OCI-M2 (cell line): ENCODE measurements around the gene NME3.
"Not testable (repeated sequence)": the region's sequence is repeated elsewhere in the genome, so short reads cannot be mapped to it uniquely, and the experiment has no call there.

ENCODE experiments used
- DNase-seq: peaks from one replicate; lab custom pipeline; 2025; ENCODE audit not compliant: unreplicated experiment; lab: John Stamatoyannopoulos, UW

NME3 gene

DNA sequence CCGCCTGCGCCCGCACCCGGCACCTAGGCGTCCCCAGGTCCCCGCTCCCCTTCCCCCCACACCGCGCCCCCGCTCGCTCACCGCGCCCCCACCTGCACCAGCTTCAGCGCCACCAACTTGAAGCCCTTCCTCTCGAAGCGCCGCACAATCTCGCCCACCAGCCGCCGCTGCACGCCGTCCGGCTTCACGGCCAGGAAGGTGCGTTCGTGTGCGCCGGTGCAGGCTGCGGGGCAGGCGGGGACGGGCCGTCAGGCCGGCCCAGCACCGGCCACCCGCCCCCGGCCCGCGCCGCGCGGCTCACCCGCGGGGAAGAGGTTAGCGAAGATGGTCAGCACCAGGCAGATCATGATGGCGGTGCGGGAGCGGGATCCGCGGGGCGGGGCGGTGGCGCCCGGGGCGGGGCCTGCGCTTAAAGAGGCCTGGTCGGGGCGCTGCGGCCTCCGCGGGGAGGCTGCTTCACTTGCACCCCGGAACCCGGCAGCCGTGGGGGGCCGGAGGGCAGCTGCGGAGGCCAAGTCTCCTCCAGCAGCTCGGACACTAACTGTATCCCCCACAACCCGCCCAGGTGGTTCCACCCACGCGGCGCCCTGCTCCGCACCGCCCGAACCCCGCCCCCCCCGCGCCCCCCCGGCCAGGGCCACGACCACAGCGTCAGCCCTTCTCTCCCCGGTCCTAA is at the start of gene NME3:
Gene NME3, minus strand, starts transcription at position 356 of the 676 bp plus-strand sequence. Its CDS starts 9 bp downstream, at position 347.
- no peak for DNase-seq

DNA sequence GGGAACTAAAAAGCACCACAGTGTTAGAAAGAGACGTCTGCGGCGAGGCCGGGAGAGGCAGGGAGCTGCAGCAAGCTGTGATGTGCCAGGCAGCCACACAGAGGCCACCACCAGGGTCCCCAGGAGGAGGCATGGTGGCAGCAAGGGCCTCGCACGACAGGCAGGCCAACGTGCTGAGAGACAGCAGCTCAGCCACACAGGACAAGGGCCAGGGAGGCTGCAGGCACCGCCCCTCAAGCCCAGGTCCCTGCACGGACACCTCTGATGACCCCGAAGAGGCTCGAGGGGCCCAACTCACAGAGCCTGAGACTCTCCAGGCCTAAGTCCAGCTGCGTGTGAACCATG is 49.6 kb upstream of the NME3 start:
- no peak for DNase-seq

DNA sequence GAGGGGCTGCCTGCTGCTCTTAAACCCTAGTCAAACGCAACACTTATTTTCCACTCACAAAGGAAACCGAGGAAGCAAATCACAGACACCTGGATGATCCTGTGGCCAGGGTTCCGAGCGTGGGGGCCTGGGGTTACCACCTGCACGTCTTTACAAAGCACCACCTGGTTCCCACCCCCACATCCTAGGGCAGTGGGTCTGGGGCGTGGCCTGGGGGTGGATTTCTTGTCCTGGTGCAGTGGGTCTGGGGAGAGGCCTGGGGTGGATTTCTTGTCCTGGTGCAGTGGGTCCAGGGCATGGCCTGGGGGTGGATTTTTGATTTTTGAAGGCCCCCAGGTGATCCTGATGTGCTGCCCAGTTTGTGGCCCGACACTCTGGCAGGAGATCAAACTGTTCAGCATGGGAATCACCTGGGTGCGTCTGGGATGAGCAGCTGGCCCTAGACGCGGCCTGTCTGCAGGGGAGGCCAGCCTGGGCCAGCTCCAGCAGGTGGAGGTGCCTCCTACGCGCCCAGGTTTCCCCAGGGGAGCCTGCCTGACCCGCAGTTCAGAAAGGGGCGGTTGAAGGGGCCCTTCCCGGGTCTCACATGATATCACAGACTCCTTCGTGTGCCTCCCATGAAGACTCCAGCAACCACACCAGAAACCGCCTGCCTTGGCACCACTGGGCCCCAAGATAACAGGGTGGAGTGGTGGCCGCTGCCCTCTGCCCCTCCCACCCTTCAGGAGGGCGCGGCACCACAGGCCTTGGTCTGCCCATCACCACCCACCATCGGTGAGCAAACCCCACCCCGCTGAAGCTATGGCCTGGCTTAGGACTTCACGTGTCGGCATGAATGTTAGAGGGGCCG is 49.0 kb upstream of the NME3 start:
- DNase-seq, result no peak

DNA sequence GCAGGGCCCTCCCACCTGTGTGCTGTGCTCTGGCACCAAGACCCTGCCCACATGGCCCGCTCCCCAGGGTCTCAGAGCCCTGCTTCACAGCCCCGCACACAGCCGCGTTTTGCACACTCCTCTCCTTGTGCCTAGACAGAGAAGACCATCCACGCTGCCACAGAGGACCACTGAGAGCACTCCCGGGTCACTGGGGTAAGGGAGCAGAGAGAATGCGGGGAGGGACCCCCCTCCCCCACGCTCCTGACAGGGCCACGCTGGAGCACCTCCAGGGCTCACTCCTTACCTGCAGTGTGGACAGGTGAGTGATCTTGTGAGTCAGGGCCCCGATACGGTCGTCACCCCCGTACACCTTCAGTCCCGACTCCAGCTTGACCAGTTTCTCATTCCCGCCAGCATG is 48.3 kb upstream of the NME3 start:
- DNase-seq, result no peak

DNA sequence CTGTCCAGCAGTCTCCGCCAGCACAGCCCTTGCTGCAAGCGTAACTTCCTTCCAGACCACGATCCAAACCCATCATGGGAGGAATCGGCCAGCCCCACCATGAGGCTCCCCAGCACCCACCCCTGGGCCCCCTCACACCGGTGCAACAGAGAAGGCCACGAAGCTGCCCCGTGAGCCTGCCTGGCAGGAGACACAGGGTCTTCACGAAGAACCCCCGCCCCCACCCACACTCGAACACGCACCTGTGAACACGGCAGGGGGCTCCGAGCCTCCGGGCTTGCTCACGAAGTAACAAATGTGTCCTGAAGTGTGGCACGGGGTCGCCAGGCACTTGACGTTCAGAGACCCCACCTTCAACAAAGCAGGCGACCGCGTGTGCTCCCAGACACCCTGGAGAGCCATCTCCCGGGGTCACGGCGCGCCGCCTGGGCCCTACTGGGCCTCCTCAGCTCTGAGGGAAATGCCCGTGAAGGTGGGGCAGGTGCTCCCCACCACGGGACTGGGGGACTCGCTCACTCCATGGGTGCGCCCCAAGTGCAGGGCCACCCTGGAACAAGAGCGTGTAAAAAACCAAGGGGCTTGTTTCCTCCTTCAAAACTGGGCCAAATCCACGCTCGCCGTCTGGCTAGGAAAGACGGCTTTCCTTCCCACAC is 47.7 kb upstream of the NME3 start:
- no peak for DNase-seq

DNA sequence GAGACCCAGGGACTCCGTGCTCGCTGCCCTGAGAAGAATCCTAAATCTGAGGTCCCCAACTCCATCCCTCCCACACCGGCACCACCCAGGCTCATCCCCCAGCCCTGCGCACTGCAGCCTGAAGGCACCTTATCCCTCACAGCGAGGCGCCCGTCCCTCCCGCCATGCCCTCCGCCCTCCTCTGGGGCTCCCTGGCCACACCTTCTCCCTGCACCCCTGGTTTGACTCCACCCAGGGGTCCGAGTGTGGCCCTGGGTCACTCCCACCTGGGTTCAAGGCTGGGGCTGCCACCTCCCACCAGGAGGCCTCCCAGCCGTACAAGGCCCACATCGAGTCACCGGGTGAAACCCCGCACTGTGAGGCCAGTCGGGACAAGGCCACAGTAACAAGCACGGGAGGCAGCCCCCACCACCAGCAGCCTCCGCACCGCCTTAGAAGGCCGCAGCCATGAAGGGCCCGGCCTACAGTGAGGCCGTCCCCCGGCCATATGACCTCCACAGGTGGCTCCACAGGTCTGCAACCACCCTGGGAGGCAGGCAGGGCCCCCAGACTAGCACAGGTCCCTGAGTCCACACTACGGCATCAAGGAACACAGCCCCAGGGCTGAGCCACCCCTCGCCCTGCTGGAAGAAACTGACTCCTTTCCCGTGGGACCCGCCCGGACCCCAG is 47.0 kb upstream of the NME3 start:
- DNase-seq, result no peak

DNA sequence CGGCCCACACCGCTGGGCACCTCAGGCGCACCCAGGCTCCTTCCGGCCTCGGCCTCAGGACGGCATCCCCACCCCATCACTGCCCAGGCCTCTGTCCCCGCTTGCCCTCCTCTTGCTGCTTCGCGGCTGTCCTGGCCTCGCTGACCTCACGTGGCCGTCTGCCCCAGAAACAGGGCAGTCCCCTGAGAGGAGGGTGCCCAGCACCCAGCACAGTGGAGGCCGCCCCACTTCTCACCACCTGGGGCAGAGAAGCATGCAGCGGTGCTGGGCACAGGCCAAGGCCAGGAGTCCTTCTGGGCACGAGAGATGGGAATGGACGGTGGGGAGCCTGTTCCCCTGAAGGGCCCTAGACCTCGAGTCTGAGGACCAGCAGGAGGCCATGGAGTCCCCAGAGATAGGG is 46.4 kb upstream of the NME3 start:
- no peak for DNase-seq

DNA sequence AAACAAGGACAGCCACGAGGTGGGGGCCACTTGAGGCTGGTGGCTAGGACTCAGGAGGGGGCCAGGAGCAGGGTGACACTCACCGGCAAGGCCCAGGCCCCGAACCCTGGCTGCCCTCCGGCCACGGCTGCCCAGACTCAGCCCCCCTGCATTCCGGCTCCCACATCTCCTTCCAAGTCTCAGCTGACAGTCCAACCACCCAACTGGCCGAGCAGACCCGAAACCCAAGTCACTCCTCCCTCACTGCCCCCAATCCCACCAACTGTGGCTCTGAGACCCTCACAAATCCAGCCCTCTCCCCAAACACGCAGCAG is 45.9 kb upstream of the NME3 start:
- no peak for DNase-seq

DNA sequence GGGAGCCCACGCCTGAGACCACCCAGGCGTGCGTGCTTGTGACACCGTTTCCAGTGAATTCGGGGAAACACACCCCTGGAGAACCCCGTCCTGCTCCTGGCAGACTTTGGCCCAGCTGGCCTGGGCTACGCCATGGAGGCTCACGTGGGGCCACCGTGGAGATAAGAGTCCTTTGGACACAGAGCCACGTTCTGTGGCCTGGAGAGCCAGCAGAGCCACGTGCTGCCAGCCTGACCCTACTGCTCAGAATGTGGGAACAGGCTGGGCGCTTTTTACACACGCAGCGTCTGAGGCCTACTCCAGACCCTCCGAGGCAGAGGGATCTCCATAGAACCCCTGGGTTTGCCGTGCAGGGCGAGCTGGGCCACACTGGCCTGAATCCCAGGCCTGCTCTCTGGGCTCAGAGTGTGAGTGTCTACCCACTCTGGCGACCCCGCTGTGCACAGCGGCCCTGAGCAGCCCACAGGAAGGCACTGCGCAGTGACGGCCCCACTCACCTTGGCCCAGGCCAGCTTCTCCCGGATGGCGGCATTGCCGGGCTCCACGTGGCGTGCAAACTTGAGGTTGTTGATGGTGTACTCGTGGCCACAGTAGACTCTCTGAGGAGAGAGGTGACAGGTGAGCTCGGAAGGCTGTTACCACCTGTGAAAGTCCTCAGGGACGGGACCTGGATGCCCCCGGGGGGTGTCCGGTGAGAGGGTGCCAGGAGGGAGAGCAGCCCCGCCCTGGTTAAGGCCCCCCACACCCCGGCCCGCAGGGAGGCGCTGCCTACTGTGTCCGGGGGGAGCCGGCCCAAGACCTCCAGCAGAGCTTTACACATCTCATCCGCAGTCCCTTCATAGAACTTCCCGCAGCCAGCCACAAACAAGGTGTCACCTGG is 45.3 kb upstream of the NME3 start:
- DNase-seq, result no peak

DNA sequence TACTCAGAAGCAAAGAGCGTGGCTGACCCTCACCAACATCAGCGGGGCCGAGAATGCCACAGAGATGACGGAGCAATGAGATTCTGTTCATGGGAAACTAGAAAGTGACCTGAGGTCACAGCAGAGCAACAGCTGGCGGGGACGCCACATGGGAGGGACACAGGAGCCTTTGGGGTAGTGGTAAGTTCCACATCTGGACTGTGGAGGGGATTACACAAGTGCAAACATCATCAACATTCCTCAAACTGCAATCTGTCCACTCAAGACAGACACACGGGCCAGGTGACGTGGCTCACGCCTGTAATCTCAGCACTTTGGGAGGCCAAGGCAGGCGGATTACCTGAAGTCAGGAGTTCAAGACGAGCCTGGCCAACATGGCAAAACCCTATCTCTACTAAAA is 44.1 kb upstream of the NME3 start:
- DNase-seq, result no peak

DNA sequence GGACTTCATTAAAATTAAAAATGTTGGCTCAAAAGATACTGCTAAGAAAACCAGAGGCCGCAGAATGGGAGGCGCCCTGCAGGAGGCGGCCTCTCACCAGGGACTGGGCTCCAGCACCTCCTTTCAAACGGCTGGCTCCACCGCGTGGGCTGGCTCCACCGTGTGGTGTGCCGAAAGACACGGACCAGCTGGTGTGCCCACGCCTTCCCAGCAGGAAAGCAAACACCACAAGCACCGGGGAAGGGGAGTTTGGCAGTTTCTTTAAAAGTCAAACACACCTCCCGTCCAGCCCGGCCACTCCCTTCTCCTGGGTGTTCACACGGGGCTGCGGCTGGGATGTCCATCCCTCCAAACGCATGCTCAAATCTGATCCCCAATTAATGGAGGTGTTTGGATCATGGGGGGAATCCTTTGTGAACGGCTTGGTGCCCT is 41.4 kb upstream of the NME3 start:
- DNase-seq, result no peak

DNA sequence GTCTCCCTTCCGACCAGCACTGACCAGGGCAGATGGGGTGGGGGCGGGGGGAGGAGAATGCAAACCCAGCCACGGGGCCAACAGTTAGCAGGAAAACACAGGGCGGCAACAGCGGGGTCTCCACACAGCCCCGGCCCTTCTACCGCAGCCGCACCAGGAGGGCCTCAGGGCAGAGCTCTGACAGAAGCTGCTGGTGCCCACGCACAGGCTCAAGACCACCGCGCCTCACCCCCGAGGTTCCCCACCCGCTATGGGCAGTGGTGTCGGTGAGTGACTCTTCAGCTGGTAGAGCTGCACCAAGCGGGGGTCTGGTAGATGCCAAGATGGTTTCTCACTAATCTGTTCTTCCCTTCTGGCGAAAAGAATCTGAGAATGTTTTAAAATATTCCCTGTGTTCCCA is 39.2 kb upstream of the NME3 start:
- no peak for DNase-seq

DNA sequence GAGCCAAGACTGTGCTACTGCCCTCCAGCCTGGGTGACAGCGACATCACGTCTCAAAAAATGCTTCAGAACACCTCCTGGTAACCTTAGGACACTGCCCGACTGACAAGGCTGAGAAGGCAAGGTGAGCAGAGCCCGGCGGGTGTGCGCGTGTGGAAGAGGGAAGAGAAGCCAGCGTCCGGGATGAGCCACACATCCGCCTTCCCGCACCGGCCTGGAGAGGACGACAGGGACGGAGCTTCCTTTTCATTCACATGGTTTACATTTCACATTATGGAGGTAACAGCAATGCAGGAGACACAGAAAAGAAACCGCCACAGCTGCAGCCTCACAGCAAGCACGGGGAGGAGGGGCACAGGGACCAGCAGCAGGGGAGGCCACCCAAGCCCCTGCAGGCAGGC is 38.8 kb upstream of the NME3 start:
- DNase-seq, result no peak

DNA sequence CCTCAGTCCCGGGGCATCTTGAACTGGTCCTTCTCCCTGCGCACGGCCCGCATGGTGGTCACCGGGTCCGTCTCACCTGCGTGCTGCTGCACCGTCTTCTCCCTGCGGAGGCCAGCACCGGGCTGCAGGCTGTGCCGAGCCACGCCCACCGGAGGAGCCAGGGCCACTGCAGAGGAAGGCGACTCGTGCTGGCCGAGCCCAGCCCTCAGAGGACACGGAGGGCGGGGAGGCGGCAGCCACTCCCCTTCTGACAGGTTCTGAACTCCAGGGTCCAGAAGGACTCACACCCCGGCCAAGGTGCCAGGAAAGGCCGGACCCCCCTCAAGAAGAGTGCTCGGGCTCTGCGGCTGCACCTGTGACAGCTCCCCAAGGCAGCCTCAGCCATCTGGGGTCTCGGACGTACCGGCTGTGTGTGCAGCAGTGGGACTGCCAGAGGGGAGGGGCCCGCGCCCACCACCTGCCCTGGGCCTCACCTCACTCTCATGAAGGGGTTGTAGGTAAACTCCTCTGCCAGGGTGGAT is 38.0 kb upstream of the NME3 start:
- no peak for DNase-seq

DNA sequence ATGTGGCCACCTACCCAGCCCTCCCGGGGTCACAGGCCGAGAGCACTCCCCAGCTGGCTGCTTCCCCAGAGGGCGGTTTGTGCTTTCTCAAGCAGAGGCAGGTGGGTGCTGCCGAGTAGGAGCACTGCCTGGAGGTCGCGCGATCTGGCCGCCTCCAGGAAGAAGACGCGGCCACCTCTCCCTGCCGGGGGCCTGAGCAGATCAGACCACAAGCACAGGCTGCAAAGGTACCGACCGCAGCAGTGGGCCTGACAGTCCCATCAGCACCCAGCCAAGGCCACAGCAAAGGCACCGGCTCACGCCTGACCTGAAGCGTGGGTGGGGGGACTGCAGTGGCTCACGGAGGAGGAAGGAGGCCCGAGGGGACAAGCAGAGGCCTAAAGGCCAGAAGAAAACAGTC is 37.3 kb upstream of the NME3 start:
- DNase-seq, result no peak

DNA sequence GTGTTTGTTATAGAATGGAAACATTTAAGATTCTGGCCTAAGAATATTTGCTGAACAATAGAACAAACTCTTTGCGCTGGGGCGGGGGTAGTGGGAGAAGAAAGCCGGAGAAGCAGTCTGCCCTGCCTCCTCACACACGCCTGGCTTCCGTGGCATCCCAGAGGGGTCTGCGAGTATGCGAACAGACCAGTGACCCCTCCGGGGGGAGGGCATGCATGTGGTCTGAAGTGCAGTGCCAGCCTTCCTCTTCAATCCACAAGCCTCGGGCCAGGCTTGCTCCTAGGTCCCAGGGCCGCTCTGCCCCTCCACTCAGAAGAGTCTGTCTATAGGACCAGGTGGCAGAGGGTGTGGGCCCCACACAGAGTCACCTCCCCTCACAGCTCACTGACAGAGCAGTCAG is 36.3 kb upstream of the NME3 start:
- DNase-seq, result no peak

DNA sequence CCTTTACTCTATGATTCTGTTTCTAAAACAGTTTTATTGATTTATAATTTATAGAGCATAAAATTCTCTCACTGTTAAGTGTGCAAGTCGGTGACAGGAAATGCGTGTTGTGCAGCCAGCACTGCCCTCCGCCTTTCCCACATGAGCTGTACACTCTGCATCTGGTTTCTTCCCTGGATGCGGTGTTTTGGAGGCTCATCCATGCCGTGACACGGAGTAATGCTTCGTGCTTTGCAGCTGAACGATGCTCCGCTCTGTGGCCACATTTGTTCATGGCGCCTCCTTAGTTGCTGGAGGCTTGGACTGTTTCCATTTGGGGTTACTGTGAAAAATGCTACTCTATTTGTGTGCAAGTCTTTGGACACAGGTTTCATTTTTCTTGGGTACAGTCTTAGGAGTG is 29.4 kb upstream of the NME3 start:
- DNase-seq, result no peak

DNA sequence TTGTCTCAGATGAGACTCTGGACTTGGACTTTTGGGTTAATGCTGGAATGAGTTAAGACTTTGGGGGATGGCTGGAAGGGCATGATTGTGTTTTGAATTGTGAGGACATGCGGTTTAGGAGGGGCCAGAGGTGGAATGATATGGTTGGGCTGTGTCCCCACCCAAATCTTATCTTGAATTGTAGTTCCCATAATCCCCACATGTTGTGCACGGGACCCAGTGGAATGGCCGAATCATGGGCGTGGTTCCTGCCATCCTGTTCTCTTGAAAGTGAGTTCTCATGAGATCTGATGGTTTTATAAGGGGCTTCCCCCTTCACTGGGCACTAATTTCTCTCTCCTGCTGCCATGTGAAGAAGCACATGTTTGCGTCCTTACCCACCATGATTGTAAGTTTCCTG is 27.9 kb upstream of the NME3 start:
- DNase-seq, result not testable (repeated sequence)

DNA sequence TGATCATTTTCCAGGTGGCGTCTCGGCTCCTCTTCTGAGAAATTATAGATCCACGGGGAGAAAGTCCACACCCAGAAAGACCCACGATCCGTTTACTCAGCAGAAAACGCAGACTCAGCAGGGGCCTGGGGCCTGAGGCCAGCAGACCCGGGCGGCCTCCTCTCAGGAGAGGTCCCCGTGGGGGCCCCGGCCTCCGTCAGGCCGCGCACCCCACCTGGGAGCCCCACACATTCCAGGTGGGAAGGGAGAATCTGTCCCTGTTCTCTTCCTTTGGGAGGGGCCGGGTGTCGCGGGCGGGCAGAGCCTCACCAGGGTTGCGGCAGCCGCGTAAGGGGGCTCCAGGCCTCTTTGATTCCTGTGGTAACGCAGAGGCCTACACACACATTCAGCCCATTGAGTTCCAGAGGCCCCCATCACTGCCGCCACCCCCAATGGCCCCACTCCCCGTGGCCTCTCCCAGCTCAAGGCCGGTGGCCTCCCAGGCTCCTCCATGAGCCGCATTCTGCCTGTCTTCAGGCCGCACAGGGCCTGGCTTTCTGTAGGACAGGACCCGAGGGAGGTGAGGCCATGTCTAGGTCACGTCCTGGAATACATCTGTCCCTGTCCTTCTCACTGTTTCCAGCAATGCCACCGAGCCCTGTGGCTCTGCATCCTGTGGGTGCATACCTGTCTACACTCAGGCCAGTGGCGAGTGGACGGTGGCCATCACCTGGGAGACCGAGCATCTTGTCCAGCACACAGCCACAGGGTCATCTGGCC is 23.7 kb upstream of the NME3 start:
- no peak for DNase-seq
